ENCODE data around the gene WNK2.

The WNK2 gene

DNA sequence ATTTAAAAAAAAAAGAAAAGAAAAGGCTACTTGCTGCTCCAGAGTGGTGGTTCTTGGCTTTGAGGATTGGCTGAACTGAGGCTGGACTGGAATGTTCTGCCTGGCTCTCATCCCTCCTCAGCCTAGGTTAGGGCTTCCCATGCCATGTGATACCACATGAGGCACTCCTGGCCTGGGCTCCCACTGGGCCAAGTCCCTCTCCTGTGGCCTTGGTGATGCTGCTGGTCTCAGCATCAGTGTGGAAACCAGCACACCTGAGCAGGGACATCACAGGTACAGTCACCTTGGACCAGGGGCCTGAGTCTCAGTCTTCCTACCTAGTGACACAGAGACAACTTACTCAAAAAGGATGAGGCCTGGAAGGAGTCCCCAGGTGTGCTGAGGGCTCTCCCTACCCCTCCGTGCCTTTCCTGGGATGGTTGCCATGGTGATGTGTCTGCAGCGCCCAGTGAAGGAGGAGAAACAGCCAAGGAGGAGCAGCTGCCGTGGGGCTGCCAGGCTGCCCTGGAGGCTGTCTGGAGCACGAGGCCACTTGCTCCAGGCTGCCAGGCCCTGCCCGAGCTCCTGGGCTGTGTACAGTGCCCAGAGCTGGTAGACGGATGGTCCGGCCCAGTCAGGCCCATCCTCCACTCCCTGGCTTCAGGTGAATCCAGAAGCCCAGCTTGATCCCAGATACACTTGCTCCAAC, 71.0 kb downstream of the WNK2 start:
- no peak for DNase-seq (ENCODE audit: low read depth)

- no peak for DNase-seq (ENCODE audit: low read depth)
These were observed 71.5 kb downstream of the WNK2 start for GRCh38 chr9:93255494-93255867.

- no peak for DNase-seq (ENCODE audit: low read depth)
These were observed 72.3 kb downstream of the WNK2 start for GRCh38 chr9:93255994-93256877.

GRCh38 chr9:93256878-93257807, 73.2 kb downstream of the WNK2 start:
- DNase-seq (ENCODE audit: low read depth), result no peak

GRCh38 chr9:93257808-93258331, 73.9 kb downstream of the WNK2 start:
- DNase-seq (ENCODE audit: low read depth), result no peak

DNA sequence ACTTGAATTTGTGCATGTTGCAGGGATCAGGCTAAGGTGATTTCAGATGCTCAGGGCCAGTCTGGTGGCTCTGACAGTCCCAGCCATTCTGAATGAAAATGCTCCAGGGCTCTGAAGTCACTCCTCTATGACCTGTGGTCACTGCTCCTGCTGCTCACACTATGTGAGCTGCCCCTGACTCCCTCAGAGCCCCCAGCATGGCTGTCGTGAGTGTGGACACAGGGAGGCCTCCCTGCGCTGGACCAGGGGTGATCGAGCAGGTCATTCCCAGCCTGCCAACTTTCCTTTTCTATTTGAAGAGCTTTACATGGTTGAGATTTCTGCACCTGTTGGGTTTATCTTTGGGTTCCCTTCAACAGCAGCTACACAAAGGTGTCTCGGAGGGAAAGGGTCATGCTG, 74.5 kb downstream of the WNK2 start:
- DNase-seq (ENCODE audit: low read depth), result no peak

- no peak for DNase-seq (ENCODE audit: low read depth)
These were observed 75.0 kb downstream of the WNK2 start for GRCh38 chr9:93258818-93259489.

- no peak for DNase-seq (ENCODE audit: low read depth)
These were observed 75.7 kb downstream of the WNK2 start for GRCh38 chr9:93259490-93260262.

GRCh38 chr9:93260263-93261066, 76.5 kb downstream of the WNK2 start:
- DNase-seq (ENCODE audit: low read depth), result no peak

DNA sequence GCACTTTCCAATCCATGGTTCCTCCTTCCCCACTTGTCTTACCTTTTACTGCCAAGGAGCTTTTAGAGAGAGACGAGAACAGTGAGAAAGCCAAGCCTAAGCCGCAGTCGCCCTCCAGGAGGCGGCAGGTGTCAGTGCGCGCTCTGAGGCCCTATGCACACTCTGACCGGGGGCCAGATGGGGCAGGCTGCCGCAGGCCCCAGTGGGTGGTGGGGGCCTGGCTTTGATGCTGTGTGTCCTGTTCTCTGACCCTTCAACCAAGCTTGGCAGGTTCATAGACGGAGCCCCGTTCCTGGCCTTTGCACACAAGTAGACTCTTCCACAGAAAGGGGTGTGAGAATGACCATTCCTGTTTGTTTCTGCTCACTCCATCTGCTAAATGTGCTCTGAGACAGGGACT, 77.3 kb downstream of the WNK2 start:
- DNase-seq (ENCODE audit: low read depth), result no peak

- no peak for DNase-seq (ENCODE audit: low read depth)
These were observed 78.0 kb downstream of the WNK2 start for GRCh38 chr9:93261735-93262523.

DNA sequence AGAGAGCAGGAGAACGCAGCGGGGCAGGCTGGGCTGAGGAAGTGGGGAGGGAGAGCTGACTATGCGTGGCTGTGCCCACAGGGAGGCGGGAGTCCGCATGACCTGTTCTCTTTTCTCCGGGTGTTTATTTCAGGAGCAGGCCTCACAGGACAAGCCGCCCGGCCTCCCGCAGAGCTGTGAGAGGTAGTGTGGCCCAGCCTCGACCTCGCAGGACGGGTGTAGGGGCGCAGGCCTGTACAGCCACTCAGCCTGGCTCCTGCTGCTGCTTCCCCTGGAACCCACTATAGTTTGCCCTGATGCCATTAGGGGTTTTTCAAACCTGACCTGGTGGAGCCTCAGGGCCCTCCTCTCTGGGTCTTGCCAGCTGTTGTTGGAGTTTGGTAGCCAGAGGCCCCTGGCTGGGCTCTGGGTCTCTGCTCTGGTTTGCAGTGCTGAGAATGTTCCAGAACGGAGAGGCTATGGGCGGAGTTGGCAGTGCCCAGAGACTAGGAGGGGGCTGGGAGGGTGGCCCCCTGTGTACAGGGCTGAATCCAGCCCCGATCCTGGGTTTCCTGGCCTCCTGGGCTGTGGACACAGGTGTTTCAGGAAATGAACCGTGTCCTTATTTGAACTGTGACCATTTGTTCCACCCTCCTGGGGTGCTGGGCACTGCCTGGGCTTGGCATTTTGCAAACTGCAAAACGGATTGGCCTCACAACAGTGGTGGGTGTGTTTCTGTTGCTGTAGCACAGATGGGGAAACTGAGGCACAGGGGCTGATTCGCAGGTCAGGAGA, 78.8 kb downstream of the WNK2 start:
- DNase-seq (ENCODE audit: low read depth), result no peak

GRCh38 chr9:93263334-93264229, 79.6 kb downstream of the WNK2 start:
- no peak for DNase-seq (ENCODE audit: low read depth)

DNA sequence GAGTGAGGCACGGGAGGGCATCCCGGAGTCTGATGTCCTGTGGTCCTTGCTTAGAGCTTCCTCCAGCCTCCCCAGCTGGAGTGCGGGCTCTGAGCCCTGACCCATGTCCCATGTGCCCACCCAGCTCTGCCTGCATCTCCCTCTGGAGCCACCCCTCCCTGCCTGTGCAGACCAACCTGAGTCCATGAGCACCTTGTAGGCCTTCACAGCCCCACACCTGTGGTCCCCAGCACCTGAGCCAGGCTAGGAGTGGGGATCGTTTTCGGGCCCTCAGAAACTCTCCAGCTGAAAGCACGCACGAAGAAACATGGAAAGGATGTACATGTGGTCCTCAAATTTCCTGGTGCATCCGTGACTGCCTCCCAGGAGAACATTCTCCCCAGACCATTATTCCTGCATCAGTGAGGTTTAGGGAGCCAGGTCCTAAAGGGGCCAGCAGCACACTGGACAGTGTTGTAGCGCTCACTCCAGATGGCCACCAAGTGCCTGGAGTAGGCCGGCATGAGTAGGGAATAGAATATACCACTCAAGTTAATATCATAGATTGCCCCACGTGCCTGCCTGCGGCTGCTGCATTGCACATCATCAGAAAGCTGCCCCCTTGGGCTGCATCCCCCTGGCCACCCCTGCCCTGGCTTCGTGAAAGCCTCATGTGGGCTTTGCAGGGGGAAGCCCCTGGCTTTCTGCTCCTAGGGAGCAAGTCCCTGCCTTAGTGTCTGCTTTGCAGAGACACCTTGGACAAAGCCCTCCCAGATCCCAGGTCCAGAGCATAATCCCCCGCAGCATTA, 80.6 kb downstream of the WNK2 start:
- DNase-seq (ENCODE audit: low read depth), result no peak

GRCh38 chr9:93265301-93265971, 81.5 kb downstream of the WNK2 start:
- no peak for DNase-seq (ENCODE audit: low read depth)

GRCh38 chr9:93265972-93266371, 82.0 kb downstream of the WNK2 start:
- no peak for DNase-seq (ENCODE audit: low read depth)
